Measurements from ENCODE around the gene EGLN1.

The EGLN1 gene

DNA sequence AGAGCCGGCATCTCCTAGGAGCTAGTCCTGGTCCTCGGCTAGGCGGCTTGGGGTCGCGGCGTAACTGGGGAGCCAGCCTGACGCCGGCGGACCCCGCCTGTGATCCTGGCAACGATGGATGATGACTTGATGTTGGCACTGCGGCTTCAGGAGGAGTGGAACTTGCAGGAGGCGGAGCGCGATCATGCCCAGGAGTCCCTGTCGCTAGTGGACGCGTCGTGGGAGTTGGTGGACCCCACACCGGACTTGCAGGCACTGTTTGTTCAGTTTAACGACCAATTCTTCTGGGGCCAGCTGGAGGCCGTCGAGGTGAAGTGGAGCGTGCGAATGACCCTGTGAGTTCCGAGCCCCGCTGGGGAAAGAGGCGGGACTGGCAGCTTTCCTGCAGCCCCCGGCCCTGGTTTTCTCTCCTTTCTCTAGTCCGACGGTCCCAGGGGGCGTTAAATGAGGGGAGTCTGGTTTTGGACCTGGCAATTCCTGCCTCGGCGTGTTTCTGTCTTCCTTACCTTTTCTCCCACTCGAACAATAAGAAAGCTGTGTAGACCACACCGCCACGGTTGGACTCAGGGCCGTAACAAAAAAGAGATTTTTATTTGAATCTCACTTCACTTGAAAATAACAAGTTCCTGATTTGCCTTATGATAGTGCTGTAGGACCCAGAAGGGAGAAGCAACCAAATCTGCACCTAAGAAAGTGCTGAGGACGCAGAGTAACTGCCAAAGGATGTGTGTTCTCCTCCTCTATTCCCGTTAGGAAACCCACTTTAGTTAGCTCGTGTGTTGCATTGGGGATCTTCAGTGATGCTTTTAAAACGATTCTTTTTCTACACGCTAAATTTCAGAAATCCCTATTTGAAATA is 83.6 kb downstream of the EGLN1 start, which contains the start of gene SPRTN:
SPRTN (plus strand) TSS at position 24 of the 859 bp plus-strand sequence; CDS start at position 115, 91 bp downstream.
- TF ChIP-seq YY1 (IDR thresholded peaks at IDR 0.05; ENCODE audit: low read depth): no peak
- peak; percentile 1; the same call in 1 of the 2 replicates for TF ChIP-seq MAX (IDR thresholded peaks at IDR 0.05)

DNA sequence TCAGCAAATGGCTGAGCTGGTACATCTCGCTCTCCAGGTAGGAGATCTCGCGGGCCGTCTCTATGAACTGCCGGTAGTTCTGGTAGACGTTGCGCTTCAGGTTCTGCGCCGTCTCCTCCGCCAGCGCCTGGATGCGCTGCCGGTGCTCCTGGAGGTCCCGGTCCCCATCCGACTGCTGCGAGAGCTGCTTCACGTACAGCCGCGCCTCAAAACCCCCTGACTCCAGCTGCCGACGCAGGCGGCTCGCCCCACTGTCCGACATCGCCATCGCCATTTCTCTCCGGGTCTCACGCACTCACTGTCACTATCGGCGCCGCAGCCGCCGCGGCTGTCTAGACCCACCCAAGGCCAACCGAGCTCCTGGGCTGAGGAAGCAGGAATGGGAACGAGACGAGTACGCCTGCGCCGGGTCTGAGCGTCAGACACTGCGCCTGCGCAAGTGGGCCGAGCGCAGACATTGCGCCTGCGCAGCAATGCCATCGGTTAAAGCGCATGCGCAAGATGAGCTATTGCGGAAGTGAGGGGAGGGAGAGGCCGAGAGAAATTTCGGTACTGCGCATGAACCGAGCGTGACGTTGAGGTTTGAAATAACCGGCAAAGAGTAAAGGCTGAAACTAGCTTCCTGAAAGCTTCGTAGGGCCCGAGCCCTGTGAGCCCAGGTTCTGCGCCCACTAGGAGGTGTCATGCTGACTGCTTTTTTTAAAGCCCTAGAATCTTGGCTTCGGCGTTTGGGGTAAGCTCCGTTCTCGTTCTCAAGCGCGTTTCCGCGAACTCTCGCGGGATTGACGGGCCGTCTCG is 84.4 kb downstream of the EGLN1 start, which contains the start of gene EXOC8:
EXOC8 (minus strand) TSS at position 381 of the 798 bp plus-strand sequence; CDS start at position 274, 107 bp downstream.
- TF ChIP-seq TEAD4 (IDR thresholded peaks at IDR 0.05) (no peak), MAX (IDR thresholded peaks at IDR 0.05) (peak; percentile 45), TAF1 (IDR thresholded peaks at IDR 0.05; ENCODE audit: low read depth) (peak; percentile 85), EP300 (IDR thresholded peaks at IDR 0.05; ENCODE audit: borderline replicate concordance) (peak; percentile 41; the same call in 1 of the 2 replicates), YY1 (IDR thresholded peaks at IDR 0.05; ENCODE audit: low read depth) (0 out of 2 replicates have a peak, but pooled peaks have one; percentile 55), EGR1 (IDR thresholded peaks at IDR 0.05) (no peak), FOXM1 (IDR thresholded peaks at IDR 0.05; ENCODE audit: borderline replicate concordance, low read depth) (peak; percentile 56; the same call in 1 of the 2 replicates), CREB1 (IDR thresholded peaks at IDR 0.05; ENCODE audit: low read depth) (peak; percentile 62), TCF12 (IDR thresholded peaks at IDR 0.05; ENCODE audit: low read depth) (0 out of 2 replicates have a peak, but pooled peaks have one; percentile 48)
- TF ChIP-seq, protein P1, sequence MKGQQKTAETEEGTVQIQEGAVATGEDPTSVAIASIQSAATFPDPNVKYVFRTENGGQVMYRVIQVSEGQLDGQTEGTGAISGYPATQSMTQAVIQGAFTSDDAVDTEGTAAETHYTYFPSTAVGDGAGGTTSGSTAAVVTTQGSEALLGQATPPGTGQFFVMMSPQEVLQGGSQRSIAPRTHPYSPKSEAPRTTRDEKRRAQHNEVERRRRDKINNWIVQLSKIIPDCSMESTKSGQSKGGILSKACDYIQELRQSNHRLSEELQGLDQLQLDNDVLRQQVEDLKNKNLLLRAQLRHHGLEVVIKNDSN (IDR thresholded peaks at IDR 0.05): no peak

DNA sequence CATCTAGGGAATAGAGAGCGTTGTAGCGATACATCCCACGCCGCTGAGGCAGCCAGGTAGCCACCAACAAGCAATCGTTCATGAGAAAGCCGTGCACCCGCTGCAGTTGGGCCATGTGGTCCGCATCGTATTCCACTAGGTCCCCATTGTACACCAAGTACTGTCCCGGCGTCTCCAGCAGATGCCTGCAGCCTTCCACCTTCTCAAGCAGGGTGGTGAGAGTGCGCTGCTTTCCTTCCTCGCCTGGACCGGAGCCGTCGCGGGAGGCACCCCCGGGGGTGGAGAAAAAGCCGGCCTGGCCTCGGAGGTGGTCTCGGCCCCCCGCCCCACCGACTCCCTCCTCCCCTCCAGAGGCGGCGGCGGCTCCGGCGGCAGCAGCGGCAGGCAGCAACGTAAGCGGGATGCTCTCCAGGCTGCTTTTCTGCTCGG is 85.0 kb downstream of the EGLN1 start:
- TF ChIP-seq EGR1 (IDR thresholded peaks at IDR 0.05): no peak
- no peak for TF ChIP-seq TAF1 (IDR thresholded peaks at IDR 0.05; ENCODE audit: low read depth)
- TF ChIP-seq, protein P2, sequence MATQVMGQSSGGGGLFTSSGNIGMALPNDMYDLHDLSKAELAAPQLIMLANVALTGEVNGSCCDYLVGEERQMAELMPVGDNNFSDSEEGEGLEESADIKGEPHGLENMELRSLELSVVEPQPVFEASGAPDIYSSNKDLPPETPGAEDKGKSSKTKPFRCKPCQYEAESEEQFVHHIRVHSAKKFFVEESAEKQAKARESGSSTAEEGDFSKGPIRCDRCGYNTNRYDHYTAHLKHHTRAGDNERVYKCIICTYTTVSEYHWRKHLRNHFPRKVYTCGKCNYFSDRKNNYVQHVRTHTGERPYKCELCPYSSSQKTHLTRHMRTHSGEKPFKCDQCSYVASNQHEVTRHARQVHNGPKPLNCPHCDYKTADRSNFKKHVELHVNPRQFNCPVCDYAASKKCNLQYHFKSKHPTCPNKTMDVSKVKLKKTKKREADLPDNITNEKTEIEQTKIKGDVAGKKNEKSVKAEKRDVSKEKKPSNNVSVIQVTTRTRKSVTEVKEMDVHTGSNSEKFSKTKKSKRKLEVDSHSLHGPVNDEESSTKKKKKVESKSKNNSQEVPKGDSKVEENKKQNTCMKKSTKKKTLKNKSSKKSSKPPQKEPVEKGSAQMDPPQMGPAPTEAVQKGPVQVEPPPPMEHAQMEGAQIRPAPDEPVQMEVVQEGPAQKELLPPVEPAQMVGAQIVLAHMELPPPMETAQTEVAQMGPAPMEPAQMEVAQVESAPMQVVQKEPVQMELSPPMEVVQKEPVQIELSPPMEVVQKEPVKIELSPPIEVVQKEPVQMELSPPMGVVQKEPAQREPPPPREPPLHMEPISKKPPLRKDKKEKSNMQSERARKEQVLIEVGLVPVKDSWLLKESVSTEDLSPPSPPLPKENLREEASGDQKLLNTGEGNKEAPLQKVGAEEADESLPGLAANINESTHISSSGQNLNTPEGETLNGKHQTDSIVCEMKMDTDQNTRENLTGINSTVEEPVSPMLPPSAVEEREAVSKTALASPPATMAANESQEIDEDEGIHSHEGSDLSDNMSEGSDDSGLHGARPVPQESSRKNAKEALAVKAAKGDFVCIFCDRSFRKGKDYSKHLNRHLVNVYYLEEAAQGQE (IDR thresholded peaks at IDR 0.05; ENCODE audit: low read depth): no peak
- no peak for TF ChIP-seq CREB1 (IDR thresholded peaks at IDR 0.05; ENCODE audit: low read depth)
- TF ChIP-seq MAX (IDR thresholded peaks at IDR 0.05): no peak
- TF ChIP-seq TCF12 (IDR thresholded peaks at IDR 0.05; ENCODE audit: low read depth): no peak
- TF ChIP-seq FOXM1 (IDR thresholded peaks at IDR 0.05; ENCODE audit: borderline replicate concordance, low read depth): no peak
- TF ChIP-seq EP300 (IDR thresholded peaks at IDR 0.05; ENCODE audit: borderline replicate concordance): no peak
- TF ChIP-seq NFIC (IDR thresholded peaks at IDR 0.05): no peak
- TF ChIP-seq, protein P1 (IDR thresholded peaks at IDR 0.05): no peak
- no peak for TF ChIP-seq ZBTB7A (IDR thresholded peaks at IDR 0.05; ENCODE audit: low read depth)

- no peak for TF ChIP-seq MAX (IDR thresholded peaks at IDR 0.05)
- no peak for TF ChIP-seq TCF12 (IDR thresholded peaks at IDR 0.05; ENCODE audit: low read depth)
- no peak for TF ChIP-seq CEBPB (IDR thresholded peaks at IDR 0.05)
- TF ChIP-seq CREB1 (IDR thresholded peaks at IDR 0.05; ENCODE audit: low read depth): no peak
- TF ChIP-seq EP300 (IDR thresholded peaks at IDR 0.05; ENCODE audit: borderline replicate concordance): no peak
- no peak for TF ChIP-seq EGR1 (IDR thresholded peaks at IDR 0.05)
- no peak for TF ChIP-seq TAF1 (IDR thresholded peaks at IDR 0.05; ENCODE audit: low read depth)
- no peak for TF ChIP-seq ZBTB7A (IDR thresholded peaks at IDR 0.05; ENCODE audit: low read depth)
- TF ChIP-seq, protein P2 (IDR thresholded peaks at IDR 0.05; ENCODE audit: low read depth): no peak
- TF ChIP-seq, protein P1 (IDR thresholded peaks at IDR 0.05): no peak
- TF ChIP-seq YY1 (IDR thresholded peaks at IDR 0.05; ENCODE audit: low read depth): no peak
- no peak for TF ChIP-seq TEAD4 (IDR thresholded peaks at IDR 0.05)
- no peak for TF ChIP-seq NFIC (IDR thresholded peaks at IDR 0.05)
- TF ChIP-seq RAD21 (IDR thresholded peaks at IDR 0.05; ENCODE audit: low read depth): no peak
- no peak for TF ChIP-seq FOXM1 (IDR thresholded peaks at IDR 0.05; ENCODE audit: borderline replicate concordance, low read depth)
Measured at GRCh38 chr1:231335663-231336602, 86.2 kb downstream of the EGLN1 start.
